ENCODE results near the gene MEIOB. TPM values are rescaled to one million over a fixed set of nuclear protein-coding genes. Genes with fewer than 3 reads are reported as not detected.

Gene MEIOB
- total RNA-seq, 2 experiments from 2014 or later = not detected

DNA sequence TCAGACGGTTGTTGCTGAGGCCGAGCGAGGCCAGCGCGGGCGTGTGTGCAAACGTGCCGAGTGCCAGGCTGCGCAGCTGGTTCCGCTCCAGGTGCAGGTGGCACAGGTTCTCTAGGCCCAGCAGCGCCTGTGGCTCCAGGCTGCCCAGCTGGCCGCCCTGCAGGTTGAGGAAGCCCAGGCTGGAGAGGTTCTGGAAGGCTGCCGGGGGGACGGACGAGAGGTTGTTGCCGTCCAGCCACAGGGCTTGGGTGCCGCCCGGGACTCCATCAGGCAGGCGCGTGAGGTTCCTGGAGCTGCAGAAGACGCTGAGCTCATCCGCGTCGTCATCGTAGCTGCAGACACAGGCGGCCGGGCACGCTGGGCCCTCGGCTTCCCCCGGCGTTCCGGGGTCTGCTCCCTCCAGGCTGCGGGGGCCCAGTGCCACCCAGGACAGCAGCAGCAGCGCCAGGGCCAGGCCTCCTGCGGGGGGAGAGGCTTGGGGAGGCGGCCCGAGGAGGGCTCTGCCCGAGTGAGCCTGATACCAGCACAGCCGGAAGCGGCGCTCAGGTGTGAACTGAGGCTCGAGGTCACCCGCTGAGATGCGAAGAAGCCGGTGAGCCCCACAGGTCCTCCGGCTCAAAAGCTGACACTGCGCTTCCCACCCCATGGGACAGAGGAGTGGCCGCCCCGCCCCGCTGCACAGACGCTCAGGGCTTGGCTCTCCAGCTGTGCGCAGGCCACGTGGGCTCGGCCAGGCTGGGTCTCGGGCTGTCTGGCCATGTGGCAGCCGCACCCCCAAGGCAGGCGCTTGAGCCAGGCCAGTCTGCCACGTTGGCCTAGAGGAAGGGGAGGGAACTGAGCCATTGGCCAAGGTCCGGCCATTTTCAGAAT lies 79.8 kb downstream of the MEIOB start:
- peaks cover 4% of the 10 kb centered on the region for H3K9me3 Mint-ChIP-seq (ENCODE audit: insufficient read depth)
- no peak overlapping the region for H3K27ac Mint-ChIP-seq
- no peak for ATAC-seq
- peaks cover 5% of the 10 kb centered on the region for H3K36me3 Mint-ChIP-seq (ENCODE audit: low read depth)
- ChIA-PET POLR2A (no interaction called here), CTCF (interaction anchor here (1.3 kb wide), 1 partner anchor 10 kb away, joined by 3 read pairs; the partner anchor contains the start of genes NUBP2 and SPSB3)
- no peak for DNase-seq
- H3K4me1 Mint-ChIP-seq (ENCODE audit: low read depth) = no peaks in the 10 kb centered on the region
- no peaks in the 10 kb centered on the region for H3K27me3 Mint-ChIP-seq (ENCODE audit: low read depth)
- H3K4me3 Mint-ChIP-seq = no peak overlapping the region

DNA sequence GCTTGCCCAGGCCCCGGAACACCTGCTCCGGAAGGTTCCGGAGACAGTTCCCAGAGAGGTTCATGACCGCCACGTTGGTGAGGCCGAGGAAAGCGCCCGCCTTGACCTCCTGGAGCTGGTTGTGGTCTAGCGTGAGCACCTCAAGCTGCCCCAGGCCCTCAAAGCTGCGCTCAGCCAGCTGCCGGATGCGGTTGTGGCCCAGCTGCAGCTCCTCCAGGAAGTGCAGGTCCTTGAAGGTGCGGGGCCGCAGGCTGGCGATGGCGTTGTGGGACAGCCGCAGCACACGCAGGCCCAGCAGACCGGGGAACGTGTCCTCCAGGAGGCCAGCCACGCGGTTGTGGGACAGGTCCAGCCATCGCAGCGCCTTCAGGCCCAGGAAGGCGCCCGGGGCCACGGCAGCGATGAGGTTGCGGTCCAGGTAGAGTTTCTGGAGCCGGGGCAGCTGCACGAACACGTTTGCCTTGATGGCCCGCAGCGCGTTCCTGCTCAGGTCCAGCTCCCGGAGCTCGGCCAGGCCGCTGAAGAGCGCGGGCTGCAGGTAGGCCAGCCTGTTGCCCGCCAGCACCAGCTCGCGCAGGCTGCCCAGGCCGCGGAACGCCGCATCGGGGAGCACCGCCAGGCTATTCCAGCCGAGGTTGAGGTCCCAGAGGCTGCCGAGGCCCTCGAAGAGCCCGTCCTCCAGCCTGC lies 80.6 kb downstream of the MEIOB start:
- Mint-ChIP-seq H3K4me3 (no peak overlapping the region), H3K4me1 (ENCODE audit: low read depth) (no peaks in the 10 kb centered on the region), H3K9me3 (ENCODE audit: insufficient read depth) (no peaks in the 10 kb centered on the region), H3K36me3 (ENCODE audit: low read depth) (peaks cover 4% of the 10 kb centered on the region), H3K27ac (no peak overlapping the region), H3K27me3 (ENCODE audit: low read depth) (no peaks in the 10 kb centered on the region)
- ATAC-seq = no peak
- CTCF ChIA-PET = interaction anchor here (1.3 kb wide), 1 partner anchor 9 kb away, joined by 3 read pairs; the partner anchor contains the start of genes NUBP2 and SPSB3
- POLR2A ChIA-PET = no interaction called here
- DNase-seq = no peak

DNA sequence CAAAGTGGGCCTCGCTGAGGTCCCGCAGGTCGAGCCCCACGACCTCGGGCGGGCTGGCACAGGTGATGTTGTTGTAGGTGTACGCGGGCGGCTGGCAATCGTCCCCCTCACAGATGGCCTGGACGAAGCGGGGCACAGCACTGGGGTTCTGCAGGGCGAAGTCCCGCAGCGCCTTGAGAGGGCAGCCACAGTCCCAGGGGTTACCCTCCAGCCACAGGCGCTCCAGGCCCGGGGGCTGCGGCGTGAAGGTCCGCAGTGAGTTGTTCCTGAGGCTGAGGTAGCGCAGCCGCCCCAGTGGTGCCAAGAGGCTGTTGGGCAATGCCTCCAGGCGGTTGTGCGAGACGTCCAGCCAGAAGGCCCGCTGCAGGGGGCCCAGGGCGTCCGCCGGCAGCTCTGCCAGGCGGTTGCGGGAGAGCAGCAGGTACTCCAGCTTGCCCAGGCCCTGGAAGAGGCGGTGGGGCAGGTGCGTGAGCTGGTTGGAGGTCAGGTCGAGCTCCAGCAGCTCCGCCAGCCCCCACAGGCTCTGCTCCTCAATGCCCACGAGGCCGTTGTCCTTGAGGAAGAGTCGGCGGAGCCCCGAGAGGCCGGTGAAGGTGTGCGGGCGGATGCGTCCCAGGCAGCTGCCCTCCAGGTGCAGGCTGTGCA lies 81.2 kb downstream of the MEIOB start:
- H3K4me1 Mint-ChIP-seq (ENCODE audit: low read depth) = no peaks in the 10 kb centered on the region
- no peaks in the 10 kb centered on the region for H3K9me3 Mint-ChIP-seq (ENCODE audit: insufficient read depth)
- CTCF ChIA-PET = interaction anchor here (1.3 kb wide), 1 partner anchor 8 kb away, joined by 3 read pairs; the partner anchor contains the start of genes NUBP2 and SPSB3
- no peak for DNase-seq
- no peaks in the 10 kb centered on the region for H3K27me3 Mint-ChIP-seq (ENCODE audit: low read depth)
- POLR2A ChIA-PET = no interaction called here
- H3K4me3 Mint-ChIP-seq = no peak overlapping the region
- H3K36me3 Mint-ChIP-seq (ENCODE audit: low read depth) = peaks cover 4% of the 10 kb centered on the region
- H3K27ac Mint-ChIP-seq = no peak overlapping the region
- ATAC-seq = no peak

DNA sequence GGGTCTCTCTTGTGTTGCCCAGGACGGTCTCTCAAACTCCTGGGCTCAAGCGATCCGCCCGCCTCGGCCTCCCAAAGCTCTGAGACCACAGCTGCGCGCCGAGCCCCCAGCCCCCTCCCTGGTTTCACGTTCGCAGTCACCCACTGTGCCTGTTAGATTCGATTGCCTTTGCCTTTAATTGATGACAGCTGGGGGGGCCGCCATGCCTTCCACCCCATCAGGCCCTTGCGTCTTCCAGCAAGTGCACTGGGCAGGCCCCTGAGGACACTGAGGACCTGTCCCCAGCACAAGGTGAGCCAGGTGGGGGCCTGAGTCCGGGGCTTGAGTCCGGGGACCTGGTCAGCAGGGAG lies 81.7 kb downstream of the MEIOB start:
- H3K9me3 Mint-ChIP-seq (ENCODE audit: insufficient read depth) = no peaks in the 10 kb centered on the region
- peaks cover 2% of the 10 kb centered on the region for H3K4me1 Mint-ChIP-seq (ENCODE audit: low read depth)
- ChIA-PET POLR2A (no interaction called here), CTCF (no interaction called here)
- H3K27me3 Mint-ChIP-seq (ENCODE audit: low read depth) = no peaks in the 10 kb centered on the region
- no peak overlapping the region for H3K4me3 Mint-ChIP-seq
- H3K27ac Mint-ChIP-seq = no peak overlapping the region
- DNase-seq (no peak), ATAC-seq (no peak)
- peaks cover 6% of the 10 kb centered on the region for H3K36me3 Mint-ChIP-seq (ENCODE audit: low read depth)

DNA sequence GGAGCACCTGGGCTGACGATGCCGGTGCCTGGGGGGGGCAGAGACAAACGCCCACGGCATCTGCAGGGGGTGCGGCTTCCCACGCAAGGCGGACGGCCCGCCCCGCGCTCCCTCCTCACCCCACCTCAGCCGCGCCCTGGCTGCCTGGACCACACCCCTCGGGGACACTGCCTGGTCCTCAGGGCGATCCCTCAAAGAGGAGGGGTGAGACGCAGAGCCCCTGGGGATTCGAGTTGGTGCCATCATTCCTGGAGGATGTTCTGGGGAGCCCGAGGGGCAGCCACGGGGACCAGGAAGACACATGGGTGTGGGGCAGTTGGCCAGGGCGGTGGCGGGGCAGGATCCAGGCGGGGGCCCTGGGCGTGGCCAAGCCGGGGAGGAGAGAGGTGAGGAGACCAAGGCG lies 82.3 kb downstream of the MEIOB start:
- H3K36me3 Mint-ChIP-seq (ENCODE audit: low read depth) = peaks cover 8% of the 10 kb centered on the region
- ATAC-seq (no peak), DNase-seq (no peak)
- no peak overlapping the region for H3K4me3 Mint-ChIP-seq
- H3K4me1 Mint-ChIP-seq (ENCODE audit: low read depth) = peaks cover 5% of the 10 kb centered on the region
- no peaks in the 10 kb centered on the region for H3K9me3 Mint-ChIP-seq (ENCODE audit: insufficient read depth)
- POLR2A ChIA-PET = no interaction called here
- no peak overlapping the region for H3K27ac Mint-ChIP-seq
- CTCF ChIA-PET = no interaction called here
- no peaks in the 10 kb centered on the region for H3K27me3 Mint-ChIP-seq (ENCODE audit: low read depth)

DNA sequence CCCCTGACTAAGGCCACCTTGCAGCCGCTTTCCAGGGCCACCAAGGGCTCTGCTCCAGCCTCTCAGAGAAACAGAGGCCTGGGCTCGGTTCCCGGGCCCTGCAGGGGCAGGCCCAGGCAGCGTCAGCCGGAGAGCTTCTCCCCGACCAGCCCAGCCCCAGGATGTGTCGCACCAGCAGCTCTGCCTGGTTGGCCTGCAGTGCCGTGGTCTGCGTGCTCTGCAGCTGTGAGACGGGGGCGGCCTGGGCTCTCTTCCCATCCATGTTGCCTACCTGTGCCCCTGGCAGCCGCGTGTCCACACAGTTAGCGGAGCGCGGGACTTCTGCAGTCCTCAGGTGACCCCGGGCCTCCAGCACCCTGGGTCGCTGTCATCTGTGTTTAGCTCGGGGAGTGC lies 83.3 kb downstream of the MEIOB start:
- Mint-ChIP-seq H3K36me3 (ENCODE audit: low read depth) (peaks cover 8% of the 10 kb centered on the region), H3K4me1 (ENCODE audit: low read depth) (peaks cover 11% of the 10 kb centered on the region), H3K9me3 (ENCODE audit: insufficient read depth) (no peaks in the 10 kb centered on the region), H3K27ac (no peak overlapping the region), H3K27me3 (ENCODE audit: low read depth) (no peaks in the 10 kb centered on the region), H3K4me3 (no peak overlapping the region)
- ChIA-PET POLR2A (interaction anchor here (0.5 kb wide), 1 partner anchor 1134 kb away, joined by 3 read pairs; no protein-coding TSS in a partner anchor), CTCF (no interaction called here)
- DNase-seq (no peak), ATAC-seq (no peak)

DNA sequence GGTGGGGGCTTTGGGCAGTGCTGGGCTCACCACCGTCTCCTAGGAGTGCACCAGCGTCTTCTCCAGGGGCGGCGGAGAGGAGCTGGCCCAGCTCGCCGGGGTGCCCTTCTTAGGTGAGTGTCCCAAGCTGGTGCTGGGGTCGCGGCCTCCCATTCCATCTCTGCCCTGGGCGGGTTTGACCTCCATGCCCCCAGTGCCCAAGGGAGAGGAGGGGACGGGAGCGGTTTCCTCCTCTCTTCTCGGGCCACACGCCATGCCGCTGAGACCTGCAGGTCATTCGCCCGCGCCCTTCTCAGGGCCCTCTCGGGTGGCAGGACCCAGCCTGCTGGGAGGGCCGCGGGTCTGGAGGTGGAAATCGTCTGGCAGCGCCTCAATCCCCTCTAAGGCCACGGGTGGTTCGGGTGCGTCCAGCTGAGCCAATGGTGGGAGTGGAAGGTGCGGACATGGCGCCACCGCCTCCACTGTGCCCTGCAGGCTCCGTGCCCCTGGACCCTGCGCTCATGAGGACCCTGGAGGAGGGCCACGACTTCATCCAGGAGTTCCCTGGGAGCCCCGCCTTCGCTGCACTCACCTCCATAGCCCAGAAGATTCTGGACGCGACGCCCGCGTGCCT lies 83.8 kb downstream of the MEIOB start:
- ATAC-seq (no peak), DNase-seq (no peak)
- POLR2A ChIA-PET = no interaction called here
- no peaks in the 10 kb centered on the region for H3K9me3 Mint-ChIP-seq (ENCODE audit: insufficient read depth)
- peaks cover 11% of the 10 kb centered on the region for H3K36me3 Mint-ChIP-seq (ENCODE audit: low read depth)
- peaks cover 16% of the 10 kb centered on the region for H3K4me1 Mint-ChIP-seq (ENCODE audit: low read depth)
- H3K4me3 Mint-ChIP-seq = no peak overlapping the region
- H3K27me3 Mint-ChIP-seq (ENCODE audit: low read depth) = no peaks in the 10 kb centered on the region
- no peak overlapping the region for H3K27ac Mint-ChIP-seq
- CTCF ChIA-PET = no interaction called here

DNA sequence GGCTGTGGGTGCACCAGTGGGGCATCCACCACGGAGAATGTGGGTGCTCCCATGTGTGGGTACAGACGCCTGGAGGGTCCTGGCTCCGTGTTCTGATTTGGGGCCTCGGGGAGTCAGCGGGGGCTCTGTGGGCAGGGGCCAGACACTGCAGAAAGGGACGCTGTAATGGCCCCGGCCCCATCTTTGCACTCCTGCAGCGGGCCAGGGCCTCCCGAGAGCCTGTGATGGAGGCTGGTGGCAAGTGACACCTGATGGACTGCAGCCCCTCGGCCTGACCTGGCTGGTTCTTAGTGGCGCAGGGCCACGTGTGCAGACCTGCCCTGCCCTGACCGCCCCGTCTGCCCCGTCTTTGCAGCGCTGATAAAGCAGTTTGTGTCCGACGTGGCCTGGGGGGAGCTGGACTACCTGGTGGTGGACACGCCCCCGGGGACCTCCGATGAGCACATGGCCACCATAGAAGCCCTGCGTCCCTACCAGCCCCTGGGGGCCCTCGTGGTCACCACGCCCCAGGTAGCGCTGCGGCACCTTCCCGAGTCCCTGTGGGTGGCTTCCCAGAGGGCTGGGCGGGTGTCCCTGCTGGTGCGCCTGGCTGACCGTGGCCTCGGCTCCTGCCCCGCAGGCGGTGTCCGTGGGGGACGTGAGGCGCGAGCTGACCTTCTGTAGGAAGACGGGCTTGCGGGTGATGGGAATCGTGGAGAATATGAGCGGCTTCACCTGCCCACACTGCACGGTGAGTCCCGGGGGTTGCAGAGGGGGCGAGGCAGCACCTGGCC lies 84.5 kb downstream of the MEIOB start:
- ChIA-PET CTCF (no interaction called here), POLR2A (no interaction called here)
- no peak for DNase-seq
- Mint-ChIP-seq H3K36me3 (ENCODE audit: low read depth) (peaks cover 12% of the 10 kb centered on the region), H3K9me3 (ENCODE audit: insufficient read depth) (no peaks in the 10 kb centered on the region), H3K27ac (no peak overlapping the region), H3K27me3 (ENCODE audit: low read depth) (no peaks in the 10 kb centered on the region), H3K4me1 (ENCODE audit: low read depth) (peaks cover 16% of the 10 kb centered on the region), H3K4me3 (no peak overlapping the region)
- ATAC-seq = no peak

DNA sequence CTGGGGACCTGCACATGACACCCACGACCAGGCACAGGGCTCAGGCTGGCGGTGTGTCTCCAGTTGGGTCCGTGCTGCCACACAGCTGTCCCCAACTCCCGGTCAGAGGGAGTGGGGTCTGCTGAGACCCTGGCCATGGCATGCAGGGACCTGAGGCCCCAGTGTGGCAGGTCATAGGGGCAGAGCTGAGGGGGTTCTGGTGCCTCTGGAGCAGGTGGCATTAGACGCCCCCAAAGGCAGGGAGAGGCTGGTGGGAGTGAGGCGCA lies 85.0 kb downstream of the MEIOB start:
- DNase-seq = no peak
- Mint-ChIP-seq H3K9me3 (ENCODE audit: insufficient read depth) (no peaks in the 10 kb centered on the region), H3K4me3 (no peak overlapping the region), H3K27me3 (ENCODE audit: low read depth) (no peaks in the 10 kb centered on the region), H3K27ac (no peak overlapping the region), H3K4me1 (ENCODE audit: low read depth) (peaks cover 16% of the 10 kb centered on the region), H3K36me3 (ENCODE audit: low read depth) (peaks cover 12% of the 10 kb centered on the region)
- CTCF ChIA-PET = no interaction called here
- no peak for ATAC-seq
- POLR2A ChIA-PET = no interaction called here

DNA sequence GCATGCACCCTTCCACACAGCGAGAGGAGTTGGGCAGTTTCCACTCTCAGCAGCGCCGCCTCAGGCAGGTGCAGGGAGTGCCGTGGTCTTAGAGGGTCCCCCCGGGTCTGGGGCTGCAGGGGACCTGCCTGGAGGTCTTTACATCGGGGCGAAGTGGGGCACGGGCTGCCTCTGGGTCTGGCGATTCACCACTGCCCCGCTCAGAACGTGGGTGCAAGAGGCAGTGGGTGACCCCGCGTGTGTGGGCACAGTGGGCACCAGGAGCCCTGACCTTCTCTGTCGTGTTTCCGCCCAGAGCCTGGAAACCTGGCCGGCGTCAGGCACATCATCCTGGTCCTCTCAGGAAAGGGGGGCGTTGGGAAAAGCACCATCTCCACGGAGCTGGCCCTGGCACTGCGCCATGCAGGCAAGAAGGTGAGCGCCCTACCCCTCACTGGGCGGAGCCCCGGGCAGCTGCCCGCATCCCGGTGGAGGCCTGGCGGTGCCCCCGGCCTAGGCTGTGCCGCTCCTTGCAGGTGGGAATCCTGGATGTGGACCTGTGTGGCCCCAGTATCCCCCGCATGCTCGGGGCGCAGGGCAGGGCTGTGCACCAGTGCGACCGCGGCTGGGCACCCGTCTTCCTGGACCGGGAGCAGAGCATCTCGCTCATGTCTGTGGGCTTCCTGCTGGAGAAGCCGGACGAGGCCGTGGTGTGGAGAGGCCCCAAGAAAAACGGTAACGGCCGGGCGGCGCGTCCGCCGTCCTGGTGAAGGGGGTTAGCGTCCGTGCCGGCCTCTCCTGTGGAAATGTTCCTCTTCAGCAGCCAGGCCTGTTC lies 85.5 kb downstream of the MEIOB start:
- no peak overlapping the region for H3K4me3 Mint-ChIP-seq
- DNase-seq (no peak), ATAC-seq (no peak)
- no peaks in the 10 kb centered on the region for H3K9me3 Mint-ChIP-seq (ENCODE audit: insufficient read depth)
- H3K4me1 Mint-ChIP-seq (ENCODE audit: low read depth) = peaks cover 21% of the 10 kb centered on the region
- ChIA-PET POLR2A (no interaction called here), CTCF (no interaction called here)
- no peaks in the 10 kb centered on the region for H3K27me3 Mint-ChIP-seq (ENCODE audit: low read depth)
- H3K36me3 Mint-ChIP-seq (ENCODE audit: low read depth) = peaks cover 15% of the 10 kb centered on the region
- H3K27ac Mint-ChIP-seq = no peak overlapping the region

DNA sequence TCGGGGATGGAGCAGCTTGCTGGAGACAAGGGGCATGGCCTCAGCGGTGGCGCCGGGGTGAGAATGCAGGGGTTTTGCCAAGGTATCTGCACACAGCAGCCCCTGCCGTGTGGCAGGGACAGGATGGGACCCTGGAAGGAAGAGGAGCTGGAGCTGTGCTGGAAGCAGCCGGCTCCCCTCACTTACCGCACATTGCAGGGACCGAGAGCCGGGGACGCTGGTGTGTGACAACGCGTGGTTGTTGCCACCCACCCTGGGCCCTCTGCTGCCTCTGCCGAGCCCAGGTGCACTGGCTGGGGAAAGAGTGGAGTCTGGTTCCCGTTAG lies 86.2 kb downstream of the MEIOB start:
- Mint-ChIP-seq H3K4me3 (no peak overlapping the region), H3K36me3 (ENCODE audit: low read depth) (peaks cover 15% of the 10 kb centered on the region), H3K9me3 (ENCODE audit: insufficient read depth) (no peaks in the 10 kb centered on the region), H3K27ac (no peak overlapping the region), H3K4me1 (ENCODE audit: low read depth) (peaks cover 27% of the 10 kb centered on the region), H3K27me3 (ENCODE audit: low read depth) (no peaks in the 10 kb centered on the region)
- ATAC-seq (no peak), DNase-seq (no peak)
- ChIA-PET CTCF (no interaction called here), POLR2A (no interaction called here)
